Measurements from ENCODE around the gene RPGRIP1L.

The RPGRIP1L gene

GRCh38 chr16:53643474-53643873, 60.2 kb downstream of the RPGRIP1L start:
- DNase-seq, result no peak

GRCh38 chr16:53642094-53642493, 61.6 kb downstream of the RPGRIP1L start:
- DNase-seq, result no peak

- DNase-seq, result no peak
Measured at GRCh38 chr16:53636978-53637377, 66.7 kb downstream of the RPGRIP1L start.

GRCh38 chr16:53632526-53632925, 71.1 kb downstream of the RPGRIP1L start:
- DNase-seq, result no peak

GRCh38 chr16:53631236-53632025, 72.2 kb downstream of the RPGRIP1L start:
- DNase-seq, result no peak

GRCh38 chr16:53629607-53630312, 73.9 kb downstream of the RPGRIP1L start:
- DNase-seq, result no peak

- no peak for DNase-seq
Measured at GRCh38 chr16:53629151-53629550, 74.5 kb downstream of the RPGRIP1L start.

GRCh38 chr16:53626811-53627210, 76.8 kb downstream of the RPGRIP1L start:
- DNase-seq, result no peak

- DNase-seq, result no peak
Measured at GRCh38 chr16:53626161-53626560, 77.5 kb downstream of the RPGRIP1L start.

- DNase-seq, result no peak
Measured at GRCh38 chr16:53625221-53625620, 78.4 kb downstream of the RPGRIP1L start.

GRCh38 chr16:53622315-53622714, 81.3 kb downstream of the RPGRIP1L start:
- no peak for DNase-seq

- DNase-seq, result no peak
Measured at GRCh38 chr16:53620476-53620875, 83.2 kb downstream of the RPGRIP1L start.

- DNase-seq, result no peak
Measured at GRCh38 chr16:53619235-53619634, 84.4 kb downstream of the RPGRIP1L start.

GRCh38 chr16:53614346-53614745, 89.3 kb downstream of the RPGRIP1L start:
- DNase-seq, result no peak

GRCh38 chr16:53612003-53612402, 91.7 kb downstream of the RPGRIP1L start:
- DNase-seq, result no peak

GRCh38 chr16:53611179-53611696, 92.4 kb downstream of the RPGRIP1L start:
- DNase-seq, result no peak

GRCh38 chr16:53609536-53609935, 94.1 kb downstream of the RPGRIP1L start:
- DNase-seq, result no peak

- no peak for DNase-seq
Measured at GRCh38 chr16:53608094-53608493, 95.6 kb downstream of the RPGRIP1L start.

GRCh38 chr16:53605831-53606400, 97.7 kb downstream of the RPGRIP1L start:
- DNase-seq, result no peak

GRCh38 chr16:53605356-53605755, 98.3 kb downstream of the RPGRIP1L start:
- no peak for DNase-seq

GRCh38 chr16:53601961-53602360, 101.7 kb downstream of the RPGRIP1L start:
- no peak for DNase-seq

- DNase-seq, result no peak
Measured at GRCh38 chr16:53600616-53601015, 103.0 kb downstream of the RPGRIP1L start.

- DNase-seq, result no peak
Measured at GRCh38 chr16:53600126-53600525, 103.5 kb downstream of the RPGRIP1L start.

- no peak for DNase-seq
Measured at GRCh38 chr16:53599548-53599947, 104.1 kb downstream of the RPGRIP1L start.

Data from stimulated activated CD4-positive, alpha-beta T cell treated with anti-CD3 and anti-CD28 coated beads, Interleukin-4, amount 100 ng/mL, for 1 hour (primary cell).